CD4-positive, alpha-beta T cell treated with Interleukin-17A for 4 hours (primary cell): ENCODE data around the gene L3MBTL3.
A peak's percentile ranks its signal among the peaks of the same experiment; 100 is the strongest.

Source experiments
- DNase-seq: peaks from one replicate; pipeline ENCODE4 v3.0.0-alpha.2; 2020; ENCODE audit warnings: mixed read lengths

The L3MBTL3 gene

GRCh38 chr6:130018292-130018743 is at the start of gene L3MBTL3:
L3MBTL3 (plus strand) TSS chr6:130018581; CDS start chr6:130042700, 24,119 bp downstream.
- DNase-seq: peak; percentile 95

DNA sequence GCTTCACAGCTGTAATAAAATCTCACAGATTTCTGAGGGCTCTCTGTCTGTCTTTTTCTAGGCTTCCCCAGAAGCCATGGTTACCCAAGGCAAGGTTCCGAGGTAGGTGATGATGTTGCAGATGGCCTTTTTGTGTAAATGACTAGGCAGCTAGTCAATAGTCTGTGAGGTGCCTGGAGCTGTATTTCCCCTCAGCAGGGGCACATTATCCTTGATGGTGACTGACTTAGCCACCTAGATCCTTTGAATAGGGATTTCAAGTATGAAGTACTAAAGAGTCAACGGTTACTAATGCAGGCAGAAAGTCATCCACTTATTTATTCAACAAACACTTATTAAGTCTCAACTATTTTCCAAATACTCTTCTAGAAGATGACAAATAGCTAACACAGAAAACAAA is 49.3 kb upstream of the L3MBTL3 start:
- DNase-seq: no peak

DNA sequence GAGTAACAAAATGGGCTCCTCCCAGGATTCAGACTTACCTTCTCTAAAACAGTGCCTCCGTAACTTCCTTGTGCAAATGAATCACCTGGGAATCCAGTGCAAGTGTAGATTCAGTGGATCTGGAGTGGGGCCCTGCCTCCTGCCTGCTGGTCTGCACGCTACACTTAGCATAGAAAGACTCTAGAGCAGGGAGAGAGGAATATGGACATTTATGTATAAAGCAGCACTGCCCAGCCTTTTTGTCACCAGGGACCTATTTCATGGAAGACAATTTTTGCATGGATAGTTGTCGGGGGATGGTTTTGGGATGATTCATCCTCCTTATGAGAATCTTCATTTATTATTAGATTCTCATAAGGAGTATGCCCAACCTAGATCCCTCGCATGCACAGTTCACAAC is 42.3 kb upstream of the L3MBTL3 start:
- DNase-seq: no peak

- DNase-seq: no peak
Observed at GRCh38 chr6:129978148-129978916, 40.0 kb upstream of the L3MBTL3 start.

- DNase-seq: no peak
Observed at GRCh38 chr6:129980821-129981220, 37.6 kb upstream of the L3MBTL3 start.

GRCh38 chr6:129981598-129981997 is 36.8 kb upstream of the L3MBTL3 start:
- no peak for DNase-seq

DNA sequence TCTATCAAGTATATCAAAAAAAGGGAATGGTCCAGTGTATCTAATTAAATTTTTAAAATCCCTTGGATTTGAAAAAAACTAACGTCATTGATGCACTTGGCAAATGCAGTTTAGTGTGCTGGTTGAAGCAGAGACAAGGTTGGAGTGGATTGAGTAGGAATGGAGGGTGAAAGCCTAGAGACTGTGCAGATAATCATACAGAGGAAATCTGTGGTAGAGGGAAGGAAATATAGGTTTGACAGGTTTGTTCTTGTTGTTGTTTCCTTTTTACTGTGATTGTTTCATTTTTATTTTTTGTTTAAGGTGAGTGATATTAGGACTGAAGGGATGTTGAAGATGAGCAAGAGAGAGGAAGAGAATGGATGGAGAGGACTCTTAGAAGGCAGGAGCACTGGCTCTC is 29.0 kb upstream of the L3MBTL3 start:
- no peak for DNase-seq

DNA sequence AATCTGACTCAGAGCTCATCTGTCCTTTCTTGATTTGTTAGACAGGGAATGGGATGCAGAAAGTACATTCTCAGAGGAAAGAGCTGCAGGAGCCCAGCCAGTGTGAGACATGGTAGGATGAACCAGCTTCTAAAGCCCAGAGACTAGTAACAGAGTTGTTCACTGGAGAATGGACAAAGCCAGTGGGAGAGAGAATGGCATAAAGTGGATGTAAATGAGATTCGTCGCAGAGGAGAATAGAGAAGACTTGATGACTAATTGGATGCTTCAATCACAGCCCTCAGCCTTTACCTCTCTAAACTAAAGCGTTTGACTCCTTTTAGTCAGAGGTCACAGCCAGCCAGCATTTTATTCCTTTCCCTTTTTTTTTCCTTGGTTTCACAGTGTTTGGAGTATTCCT is 25.5 kb upstream of the L3MBTL3 start:
- DNase-seq: no peak

DNA sequence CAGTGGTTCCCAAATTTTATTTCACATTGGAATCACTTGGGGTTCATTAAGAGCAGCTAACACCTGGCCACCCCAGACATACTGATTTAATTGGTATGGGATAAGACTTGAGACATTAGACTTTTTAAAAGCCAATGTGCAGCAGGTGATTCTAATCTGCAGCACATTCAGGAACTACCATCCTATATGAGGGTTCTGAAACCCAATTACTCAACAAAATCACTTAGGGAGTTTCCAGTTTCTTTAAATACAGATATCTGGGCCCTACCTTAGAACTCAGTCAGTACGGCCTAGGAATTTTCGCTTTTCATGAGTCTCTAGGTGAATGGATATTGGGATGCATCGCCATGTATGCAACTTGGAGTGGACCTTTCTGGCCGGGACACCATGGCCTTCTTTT is 24.0 kb upstream of the L3MBTL3 start:
- DNase-seq: no peak

- no peak for DNase-seq
Observed at GRCh38 chr6:129996387-129996786, 22.0 kb upstream of the L3MBTL3 start.

DNA sequence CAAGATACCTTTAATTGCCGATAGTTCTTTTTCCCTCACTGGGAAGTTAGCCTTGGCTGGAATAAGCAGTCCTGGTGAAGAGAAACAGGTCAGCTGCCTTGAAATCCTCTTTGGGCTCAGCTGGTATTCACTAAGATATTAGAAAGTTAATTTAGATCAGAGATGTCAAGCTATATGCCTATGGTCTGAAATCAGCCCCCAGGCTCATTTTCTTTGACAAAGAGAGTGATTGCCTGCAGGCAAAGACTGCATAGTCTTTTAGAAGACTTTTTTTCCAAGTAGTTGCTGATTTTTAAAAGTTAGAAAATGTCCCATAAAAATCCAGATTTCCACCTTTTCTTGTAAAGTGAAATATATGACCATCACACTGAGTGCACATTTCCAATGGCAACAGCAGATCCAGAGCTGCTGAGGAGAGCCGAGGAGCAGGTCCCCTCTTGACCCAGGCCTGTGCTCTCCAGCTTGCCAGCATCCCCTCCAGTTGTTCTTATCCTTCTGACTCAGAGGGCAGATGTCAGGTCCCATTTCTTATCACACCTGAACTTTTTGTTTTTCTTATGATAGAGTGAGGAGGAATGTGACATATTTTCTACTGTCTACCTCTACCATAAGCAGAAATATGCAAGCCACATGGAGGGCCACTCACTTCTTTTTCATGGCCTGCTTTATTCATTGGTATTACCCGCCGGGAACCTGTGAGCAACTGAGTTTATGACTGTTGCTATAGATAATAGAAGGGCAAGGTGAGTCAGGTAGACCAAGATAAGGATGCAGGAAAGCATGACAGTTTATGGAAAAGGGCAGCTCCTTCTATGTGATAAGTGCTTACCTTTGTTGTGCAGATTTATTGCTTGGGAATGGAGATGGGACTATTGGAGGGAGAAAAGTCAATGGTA is 17.6 kb upstream of the L3MBTL3 start:
- no peak for DNase-seq

DNA sequence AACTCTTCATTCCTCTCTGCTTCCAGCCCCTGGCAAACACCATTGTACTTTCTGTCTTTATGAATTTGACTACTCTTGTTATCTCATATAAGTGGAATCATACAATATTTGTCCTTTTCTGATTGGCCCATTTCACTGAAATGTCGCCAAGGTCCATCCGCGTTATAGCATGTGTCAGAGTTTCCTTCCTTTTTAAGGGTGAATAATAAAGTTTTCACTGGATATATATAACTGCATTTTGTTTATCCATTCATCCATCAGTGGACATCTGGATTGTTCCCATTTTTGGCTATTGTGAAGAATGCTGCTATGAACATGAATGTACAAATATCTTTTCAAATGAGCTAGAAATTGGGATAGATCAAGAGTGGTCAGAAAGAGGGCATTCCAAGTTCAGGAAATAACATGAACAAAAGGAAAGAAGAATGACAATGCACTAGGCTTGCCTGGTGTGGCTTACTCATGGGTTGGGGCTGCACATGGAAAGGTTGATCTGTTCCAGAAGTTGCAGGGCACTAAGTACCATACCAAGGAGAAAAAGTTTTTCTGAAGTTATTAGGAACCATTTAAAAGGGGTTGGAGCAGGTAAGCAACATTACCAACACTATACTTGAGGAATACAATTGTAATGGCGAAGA is 10.0 kb upstream of the L3MBTL3 start:
- no peak for DNase-seq

DNA sequence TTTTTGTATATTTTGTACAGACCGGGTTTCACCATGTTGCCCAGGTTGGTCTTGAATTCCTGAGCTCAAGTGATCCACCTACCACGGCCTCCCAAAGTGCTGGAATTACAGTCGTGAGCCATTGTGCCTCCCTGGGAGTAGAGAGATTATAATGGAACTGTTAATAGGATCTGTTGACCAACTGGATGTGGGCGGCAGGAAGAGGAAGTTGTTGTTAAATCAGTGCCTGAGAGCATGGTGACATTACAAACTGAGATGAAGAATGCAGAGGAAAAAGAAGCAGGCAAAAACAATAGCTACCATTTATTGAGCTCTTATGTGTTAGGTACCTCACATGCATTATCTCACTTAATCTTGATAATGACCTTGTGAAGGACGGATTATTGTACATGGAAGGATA is 9.2 kb upstream of the L3MBTL3 start:
- no peak for DNase-seq

- no peak for DNase-seq
Observed at GRCh38 chr6:130010387-130010786, 8.0 kb upstream of the L3MBTL3 start.

DNA sequence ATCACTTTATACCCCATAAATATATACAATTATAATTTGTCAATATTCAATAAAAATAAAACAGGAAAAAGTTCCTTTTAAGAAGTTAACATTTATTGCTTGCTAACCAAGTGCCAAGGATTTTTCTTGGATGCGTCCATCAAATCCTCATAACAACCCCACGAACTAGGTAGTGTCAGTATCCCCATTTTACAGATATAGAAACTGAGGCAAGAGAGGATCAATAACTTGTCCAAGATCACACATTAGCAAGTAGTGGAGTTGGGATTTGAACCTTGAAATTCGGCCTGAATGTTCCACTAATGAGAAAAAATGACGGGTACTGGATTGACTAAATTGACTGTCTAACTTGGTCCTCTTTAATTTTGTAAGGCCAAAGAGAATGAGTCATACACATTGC is 5.7 kb upstream of the L3MBTL3 start:
- no peak for DNase-seq

DNA sequence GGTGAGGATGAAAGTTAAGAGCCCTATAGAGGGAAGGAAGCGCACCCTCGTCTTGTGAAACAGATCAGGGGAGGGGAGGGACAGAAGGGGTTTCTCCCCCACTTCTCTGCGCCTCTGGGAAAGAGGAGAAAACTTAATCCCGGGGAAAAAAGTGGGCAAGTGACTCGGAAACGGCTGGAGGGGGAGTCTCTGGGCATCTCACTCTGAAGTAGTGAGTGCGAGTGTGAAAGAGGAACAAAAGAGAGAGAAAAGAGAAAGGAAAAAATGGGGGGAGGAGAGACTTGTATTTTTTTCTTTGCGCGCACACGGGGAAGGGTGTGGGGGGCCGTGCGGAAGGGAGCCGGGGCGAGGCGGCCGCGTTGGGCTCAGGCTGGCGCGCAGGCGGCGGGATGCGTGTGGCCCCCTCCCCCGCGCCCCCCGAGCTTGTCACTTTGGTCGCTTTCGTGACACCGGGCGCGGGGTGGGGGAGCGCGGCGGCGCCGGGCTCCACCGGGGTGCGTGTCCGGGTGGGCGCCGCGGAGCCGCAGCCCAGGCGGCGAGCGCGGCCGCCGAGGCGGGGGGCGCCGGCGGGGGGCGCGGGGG is 454 bp downstream of the L3MBTL3 start:
- DNase-seq: peak; percentile 59

DNA sequence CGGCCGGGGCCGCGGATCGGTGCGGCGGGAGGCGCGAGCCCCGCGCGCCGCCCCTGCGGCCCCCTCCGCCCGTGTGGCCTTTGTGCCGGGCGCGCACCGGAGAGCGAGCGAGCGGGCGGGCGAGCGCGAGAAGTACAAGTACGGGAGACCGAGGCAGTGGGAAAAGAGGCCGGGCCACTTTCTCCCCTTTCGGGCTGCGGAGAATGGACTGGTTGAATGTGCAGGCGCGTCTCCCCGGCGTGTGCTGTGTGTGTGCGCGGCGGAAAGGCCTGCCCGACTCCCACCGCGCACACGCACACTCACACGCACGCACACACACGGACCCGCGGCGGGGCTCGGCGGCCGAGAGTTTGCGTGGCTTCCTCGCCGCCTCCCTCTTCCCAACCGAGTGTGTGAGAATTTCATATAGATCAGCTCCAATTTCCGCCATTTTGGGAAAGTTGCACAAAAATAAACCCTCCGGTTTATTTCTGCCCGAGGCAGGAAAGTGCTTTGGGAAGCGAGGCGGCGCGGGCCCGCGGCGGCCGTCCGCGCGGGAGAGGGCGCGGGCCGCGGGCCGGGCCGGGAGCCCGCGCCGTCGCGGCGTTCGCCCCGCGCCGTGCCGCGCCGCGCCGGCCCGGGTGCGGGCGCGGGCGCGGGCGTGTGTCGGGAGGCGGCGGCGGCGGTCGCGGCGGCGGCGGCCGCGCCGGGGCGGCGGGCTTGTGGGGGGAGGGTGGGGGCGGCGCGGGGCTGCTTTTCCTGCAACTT is 1.1 kb downstream of the L3MBTL3 start:
- peak; percentile 58 for DNase-seq

GRCh38 chr6:130020073-130020906 is 1.9 kb downstream of the L3MBTL3 start:
- peak; percentile 66 for DNase-seq

DNA sequence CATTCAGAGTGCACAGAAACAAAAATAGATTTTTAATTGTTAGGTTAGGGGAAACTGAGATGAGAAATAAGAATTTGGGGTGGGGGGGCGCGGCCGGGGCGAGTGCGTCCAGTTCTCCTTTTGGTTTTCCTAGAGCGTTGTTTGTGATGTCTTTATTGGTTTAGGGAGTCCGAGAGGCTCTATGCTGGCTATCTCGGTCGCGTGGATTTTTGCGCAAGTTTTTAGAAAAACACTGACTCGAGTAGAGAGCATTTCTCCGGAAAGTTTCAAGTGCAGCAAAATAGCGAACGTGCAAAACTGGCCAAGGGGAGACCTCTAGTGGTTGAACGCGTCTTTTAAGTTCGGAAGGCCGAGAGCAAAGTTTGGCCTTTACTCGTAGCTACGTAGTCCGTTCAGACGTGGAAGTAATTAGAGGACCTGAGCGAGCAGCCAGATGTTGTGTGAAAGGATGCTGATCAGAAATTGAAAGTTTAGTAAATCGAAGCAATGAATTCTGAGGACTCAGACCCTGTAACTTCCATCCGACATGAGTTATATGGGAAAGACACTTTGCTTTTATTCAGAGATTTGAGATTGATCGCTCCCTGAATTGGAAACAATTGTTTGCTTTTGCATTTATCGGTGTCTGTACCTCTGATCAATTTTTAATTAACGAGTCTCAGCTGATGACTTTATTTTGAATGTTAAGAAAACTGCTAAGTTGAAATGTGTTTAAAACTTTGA is 2.7 kb downstream of the L3MBTL3 start:
- peak; percentile 82 for DNase-seq

- no peak for DNase-seq
Observed at GRCh38 chr6:130026859-130027258, 8.5 kb downstream of the L3MBTL3 start.

DNA sequence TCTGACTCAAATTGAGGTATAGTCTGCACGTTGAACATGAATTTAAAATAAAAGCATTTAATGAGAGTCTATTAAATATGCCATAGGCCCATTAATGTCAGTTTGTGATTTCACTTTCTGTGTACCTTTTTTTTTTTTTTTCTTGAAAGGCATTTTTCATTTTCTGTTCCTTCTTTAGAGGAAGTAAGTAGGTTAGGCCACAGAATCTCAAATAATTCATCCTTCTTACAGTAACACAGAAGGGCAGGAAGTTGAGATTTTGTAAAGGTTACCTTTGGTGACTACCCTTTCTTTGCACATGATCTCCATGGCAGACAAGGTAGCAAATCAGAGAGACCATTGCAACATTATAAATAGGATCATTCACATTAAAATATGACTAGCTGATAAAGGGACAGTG is 9.6 kb downstream of the L3MBTL3 start:
- DNase-seq: no peak
